WTC11 (cell line): ENCODE measurements around the gene MADD.

ENCODE experiments used
- CBFB ChIP-seq: sonication (generic); formaldehyde crosslinking; IDR thresholded peaks from 2 replicates; pipeline ENCODE4 v1.8.1; 2022; ENCODE audit warnings: mild to moderate bottlenecking, low read depth, missing genetic modification reagents
- ELF4 ChIP-seq: sonication (generic); formaldehyde crosslinking; IDR thresholded peaks from 2 replicates; pipeline ENCODE4 v1.8.1; 2022; ENCODE audit warnings: low read depth, mild to moderate bottlenecking, moderate library complexity, missing genetic modification reagents
- ESRRA ChIP-seq: sonication (generic); formaldehyde crosslinking; IDR thresholded peaks from 2 replicates; pipeline ENCODE4 v1.8.1; 2022; ENCODE audit warnings: mild to moderate bottlenecking, missing genetic modification reagents, borderline replicate concordance
- NFYB ChIP-seq: sonication (generic); formaldehyde crosslinking; conservative IDR thresholded peaks from 2 replicates; pipeline ENCODE4 v1.8.0; 2022; ENCODE audit warnings: low read depth, missing genetic modification reagents
- NR2C2 ChIP-seq: sonication (generic); formaldehyde crosslinking; IDR thresholded peaks from 2 replicates; pipeline ENCODE4 v1.8.0; 2022; ENCODE audit warnings: mild to moderate bottlenecking, missing genetic modification reagents
- ZNF138 ChIP-seq: sonication (generic); formaldehyde crosslinking; conservative IDR thresholded peaks from 2 replicates; pipeline ENCODE4 v1.8.1; 2022; ENCODE audit warnings: mild to moderate bottlenecking, moderate library complexity, missing genetic modification reagents
- TF ChIP-seq, protein P1 (sequence below): fragments of 200-600 bp; IDR thresholded peaks from 2 replicates; pipeline ENCODE4 v1.8.0; 2022; ENCODE audit warnings: antibody characterized with exemption
- TF ChIP-seq, protein P2 (sequence below): sonication (generic); formaldehyde crosslinking; IDR thresholded peaks from 2 replicates; pipeline ENCODE4 v1.8.0; 2022; ENCODE audit warnings: mild to moderate bottlenecking, missing genetic modification reagents
- TF ChIP-seq, protein P3 (sequence below): sonication (generic); formaldehyde crosslinking; conservative IDR thresholded peaks from 2 replicates; pipeline ENCODE4 v1.8.1; 2023; ENCODE audit warnings: mild to moderate bottlenecking, low read depth, missing genetic modification reagents, moderate library complexity
- TF ChIP-seq, protein P4 (sequence below): sonication (generic); formaldehyde crosslinking; conservative IDR thresholded peaks from 2 replicates; pipeline ENCODE4 v1.8.1; 2022; ENCODE audit warnings: mild to moderate bottlenecking, missing genetic modification reagents
- TF ChIP-seq, protein P5 (sequence below): sonication (generic); formaldehyde crosslinking; IDR thresholded peaks from 2 replicates; pipeline ENCODE4 v1.8.0; 2022; ENCODE audit warnings: mild to moderate bottlenecking, missing genetic modification reagents
- TF ChIP-seq, protein P6 (sequence below): sonication (generic); formaldehyde crosslinking; IDR thresholded peaks from 2 replicates; pipeline ENCODE4 v1.8.1; 2023; ENCODE audit warnings: mild to moderate bottlenecking, missing genetic modification reagents
- TF ChIP-seq, protein P7 (sequence below): sonication (generic); formaldehyde crosslinking; IDR thresholded peaks from 2 replicates; pipeline ENCODE4 v1.8.1; 2022; ENCODE audit warnings: missing genetic modification reagents, borderline replicate concordance
- TF ChIP-seq, protein P8 (sequence below): sonication (generic); formaldehyde crosslinking; IDR thresholded peaks from 2 replicates; pipeline ENCODE4 v1.8.0; 2023; ENCODE audit warnings: missing genetic modification reagents

DNA sequence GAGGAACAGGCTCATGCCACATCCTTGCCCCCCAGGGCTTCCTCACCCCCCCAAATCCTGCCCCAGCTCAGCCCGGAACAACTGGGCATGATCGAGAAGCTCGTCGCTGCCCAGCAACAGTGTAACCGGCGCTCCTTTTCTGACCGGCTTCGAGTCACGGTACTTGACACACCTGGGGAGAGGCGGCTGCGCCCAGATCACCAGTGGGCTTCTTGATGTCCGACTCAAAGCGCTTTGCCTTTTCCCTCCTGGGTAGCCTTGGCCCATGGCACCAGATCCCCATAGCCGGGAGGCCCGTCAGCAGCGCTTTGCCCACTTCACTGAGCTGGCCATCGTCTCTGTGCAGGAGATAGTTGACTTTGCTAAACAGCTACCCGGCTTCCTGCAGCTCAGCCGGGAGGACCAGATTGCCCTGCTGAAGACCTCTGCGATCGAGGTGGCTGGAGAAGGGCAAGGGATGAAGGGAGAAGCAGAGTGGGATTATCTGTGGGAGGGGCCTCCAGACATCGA lies 8.6 kb upstream of the MADD start:
- TF ChIP-seq ELF4 (no peak), ESRRA (CRISPR knock-in tag) (no peak), ZNF138 (CRISPR knock-in tag) (no peak), NFYB (CRISPR knock-in tag) (no peak), NR2C2 (CRISPR knock-in tag) (no peak), CBFB (CRISPR knock-in tag) (no peak)
- TF ChIP-seq, protein P1, sequence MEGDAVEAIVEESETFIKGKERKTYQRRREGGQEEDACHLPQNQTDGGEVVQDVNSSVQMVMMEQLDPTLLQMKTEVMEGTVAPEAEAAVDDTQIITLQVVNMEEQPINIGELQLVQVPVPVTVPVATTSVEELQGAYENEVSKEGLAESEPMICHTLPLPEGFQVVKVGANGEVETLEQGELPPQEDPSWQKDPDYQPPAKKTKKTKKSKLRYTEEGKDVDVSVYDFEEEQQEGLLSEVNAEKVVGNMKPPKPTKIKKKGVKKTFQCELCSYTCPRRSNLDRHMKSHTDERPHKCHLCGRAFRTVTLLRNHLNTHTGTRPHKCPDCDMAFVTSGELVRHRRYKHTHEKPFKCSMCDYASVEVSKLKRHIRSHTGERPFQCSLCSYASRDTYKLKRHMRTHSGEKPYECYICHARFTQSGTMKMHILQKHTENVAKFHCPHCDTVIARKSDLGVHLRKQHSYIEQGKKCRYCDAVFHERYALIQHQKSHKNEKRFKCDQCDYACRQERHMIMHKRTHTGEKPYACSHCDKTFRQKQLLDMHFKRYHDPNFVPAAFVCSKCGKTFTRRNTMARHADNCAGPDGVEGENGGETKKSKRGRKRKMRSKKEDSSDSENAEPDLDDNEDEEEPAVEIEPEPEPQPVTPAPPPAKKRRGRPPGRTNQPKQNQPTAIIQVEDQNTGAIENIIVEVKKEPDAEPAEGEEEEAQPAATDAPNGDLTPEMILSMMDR, result no peak
- TF ChIP-seq, protein P2, sequence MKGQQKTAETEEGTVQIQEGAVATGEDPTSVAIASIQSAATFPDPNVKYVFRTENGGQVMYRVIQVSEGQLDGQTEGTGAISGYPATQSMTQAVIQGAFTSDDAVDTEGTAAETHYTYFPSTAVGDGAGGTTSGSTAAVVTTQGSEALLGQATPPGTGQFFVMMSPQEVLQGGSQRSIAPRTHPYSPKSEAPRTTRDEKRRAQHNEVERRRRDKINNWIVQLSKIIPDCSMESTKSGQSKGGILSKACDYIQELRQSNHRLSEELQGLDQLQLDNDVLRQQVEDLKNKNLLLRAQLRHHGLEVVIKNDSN (CRISPR knock-in tag), result no peak
- TF ChIP-seq, protein P3, sequence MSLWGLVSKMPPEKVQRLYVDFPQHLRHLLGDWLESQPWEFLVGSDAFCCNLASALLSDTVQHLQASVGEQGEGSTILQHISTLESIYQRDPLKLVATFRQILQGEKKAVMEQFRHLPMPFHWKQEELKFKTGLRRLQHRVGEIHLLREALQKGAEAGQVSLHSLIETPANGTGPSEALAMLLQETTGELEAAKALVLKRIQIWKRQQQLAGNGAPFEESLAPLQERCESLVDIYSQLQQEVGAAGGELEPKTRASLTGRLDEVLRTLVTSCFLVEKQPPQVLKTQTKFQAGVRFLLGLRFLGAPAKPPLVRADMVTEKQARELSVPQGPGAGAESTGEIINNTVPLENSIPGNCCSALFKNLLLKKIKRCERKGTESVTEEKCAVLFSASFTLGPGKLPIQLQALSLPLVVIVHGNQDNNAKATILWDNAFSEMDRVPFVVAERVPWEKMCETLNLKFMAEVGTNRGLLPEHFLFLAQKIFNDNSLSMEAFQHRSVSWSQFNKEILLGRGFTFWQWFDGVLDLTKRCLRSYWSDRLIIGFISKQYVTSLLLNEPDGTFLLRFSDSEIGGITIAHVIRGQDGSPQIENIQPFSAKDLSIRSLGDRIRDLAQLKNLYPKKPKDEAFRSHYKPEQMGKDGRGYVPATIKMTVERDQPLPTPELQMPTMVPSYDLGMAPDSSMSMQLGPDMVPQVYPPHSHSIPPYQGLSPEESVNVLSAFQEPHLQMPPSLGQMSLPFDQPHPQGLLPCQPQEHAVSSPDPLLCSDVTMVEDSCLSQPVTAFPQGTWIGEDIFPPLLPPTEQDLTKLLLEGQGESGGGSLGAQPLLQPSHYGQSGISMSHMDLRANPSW, result no peak
- TF ChIP-seq, protein P4, sequence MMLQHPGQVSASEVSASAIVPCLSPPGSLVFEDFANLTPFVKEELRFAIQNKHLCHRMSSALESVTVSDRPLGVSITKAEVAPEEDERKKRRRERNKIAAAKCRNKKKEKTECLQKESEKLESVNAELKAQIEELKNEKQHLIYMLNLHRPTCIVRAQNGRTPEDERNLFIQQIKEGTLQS (CRISPR knock-in tag), result no peak
- TF ChIP-seq, protein P5, sequence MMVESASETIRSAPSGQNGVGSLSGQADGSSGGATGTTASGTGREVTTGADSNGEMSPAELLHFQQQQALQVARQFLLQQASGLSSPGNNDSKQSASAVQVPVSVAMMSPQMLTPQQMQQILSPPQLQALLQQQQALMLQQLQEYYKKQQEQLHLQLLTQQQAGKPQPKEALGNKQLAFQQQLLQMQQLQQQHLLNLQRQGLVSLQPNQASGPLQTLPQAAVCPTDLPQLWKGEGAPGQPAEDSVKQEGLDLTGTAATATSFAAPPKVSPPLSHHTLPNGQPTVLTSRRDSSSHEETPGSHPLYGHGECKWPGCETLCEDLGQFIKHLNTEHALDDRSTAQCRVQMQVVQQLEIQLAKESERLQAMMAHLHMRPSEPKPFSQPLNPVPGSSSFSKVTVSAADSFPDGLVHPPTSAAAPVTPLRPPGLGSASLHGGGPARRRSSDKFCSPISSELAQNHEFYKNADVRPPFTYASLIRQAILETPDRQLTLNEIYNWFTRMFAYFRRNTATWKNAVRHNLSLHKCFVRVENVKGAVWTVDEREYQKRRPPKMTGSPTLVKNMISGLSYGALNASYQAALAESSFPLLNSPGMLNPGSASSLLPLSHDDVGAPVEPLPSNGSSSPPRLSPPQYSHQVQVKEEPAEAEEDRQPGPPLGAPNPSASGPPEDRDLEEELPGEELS (CRISPR knock-in tag), result no peak
- TF ChIP-seq, protein P6, sequence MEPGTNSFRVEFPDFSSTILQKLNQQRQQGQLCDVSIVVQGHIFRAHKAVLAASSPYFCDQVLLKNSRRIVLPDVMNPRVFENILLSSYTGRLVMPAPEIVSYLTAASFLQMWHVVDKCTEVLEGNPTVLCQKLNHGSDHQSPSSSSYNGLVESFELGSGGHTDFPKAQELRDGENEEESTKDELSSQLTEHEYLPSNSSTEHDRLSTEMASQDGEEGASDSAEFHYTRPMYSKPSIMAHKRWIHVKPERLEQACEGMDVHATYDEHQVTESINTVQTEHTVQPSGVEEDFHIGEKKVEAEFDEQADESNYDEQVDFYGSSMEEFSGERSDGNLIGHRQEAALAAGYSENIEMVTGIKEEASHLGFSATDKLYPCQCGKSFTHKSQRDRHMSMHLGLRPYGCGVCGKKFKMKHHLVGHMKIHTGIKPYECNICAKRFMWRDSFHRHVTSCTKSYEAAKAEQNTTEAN (CRISPR knock-in tag), result no peak
- TF ChIP-seq, protein P7, sequence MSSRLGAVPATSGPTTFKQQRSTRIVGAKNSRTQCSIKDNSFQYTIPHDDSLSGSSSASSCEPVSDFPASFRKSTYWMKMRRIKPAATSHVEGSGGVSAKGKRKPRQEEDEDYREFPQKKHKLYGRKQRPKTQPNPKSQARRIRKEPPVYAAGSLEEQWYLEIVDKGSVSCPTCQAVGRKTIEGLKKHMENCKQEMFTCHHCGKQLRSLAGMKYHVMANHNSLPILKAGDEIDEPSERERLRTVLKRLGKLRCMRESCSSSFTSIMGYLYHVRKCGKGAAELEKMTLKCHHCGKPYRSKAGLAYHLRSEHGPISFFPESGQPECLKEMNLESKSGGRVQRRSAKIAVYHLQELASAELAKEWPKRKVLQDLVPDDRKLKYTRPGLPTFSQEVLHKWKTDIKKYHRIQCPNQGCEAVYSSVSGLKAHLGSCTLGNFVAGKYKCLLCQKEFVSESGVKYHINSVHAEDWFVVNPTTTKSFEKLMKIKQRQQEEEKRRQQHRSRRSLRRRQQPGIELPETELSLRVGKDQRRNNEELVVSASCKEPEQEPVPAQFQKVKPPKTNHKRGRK (CRISPR knock-in tag), result no peak
- TF ChIP-seq, protein P8, sequence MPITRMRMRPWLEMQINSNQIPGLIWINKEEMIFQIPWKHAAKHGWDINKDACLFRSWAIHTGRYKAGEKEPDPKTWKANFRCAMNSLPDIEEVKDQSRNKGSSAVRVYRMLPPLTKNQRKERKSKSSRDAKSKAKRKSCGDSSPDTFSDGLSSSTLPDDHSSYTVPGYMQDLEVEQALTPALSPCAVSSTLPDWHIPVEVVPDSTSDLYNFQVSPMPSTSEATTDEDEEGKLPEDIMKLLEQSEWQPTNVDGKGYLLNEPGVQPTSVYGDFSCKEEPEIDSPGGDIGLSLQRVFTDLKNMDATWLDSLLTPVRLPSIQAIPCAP (CRISPR knock-in tag), result no peak
